Testis (tissue), 3 donors: ENCODE results near the gene TAB3. TPM values are rescaled to one million over a fixed set of nuclear protein-coding genes. Genes with fewer than 3 reads are reported as not detected.

Source experiments
- DNase-seq: peaks from one replicate; pipeline ENCODE4 v3.0.0-alpha.2; 2019
- H3K27ac ChIP-seq, 2 donors: fragments of 200-600 bp; sonication (generic); one replicate each; pipeline ENCODE4 v1.5.1; 2019
- H3K27me3 ChIP-seq: fragments of 200-600 bp; sonication (generic); one replicate; pipeline ENCODE4 v1.5.1; 2019
- H3K36me3 ChIP-seq: fragments of 200-600 bp; sonication (generic); one replicate; pipeline ENCODE4 v1.5.1; 2017; ENCODE audit warnings: low read depth; ENCODE audit errors: missing control alignments
- H3K4me1 ChIP-seq: fragments of 200-600 bp; sonication (generic); one replicate; pipeline ENCODE4 v1.5.1; 2019
- H3K4me3 ChIP-seq, 2 donors: fragments of 200-600 bp; sonication (generic); one replicate each; pipeline ENCODE4 v1.5.1; 2017 to 2019
- H3K9me3 ChIP-seq: fragments of 200-600 bp; sonication (generic); one replicate; pipeline ENCODE4 v1.5.1; 2017
- POLR2A ChIP-seq: fragments of 450-650 bp; IDR thresholded peaks from one replicate; pipeline ENCODE4 v1.6.1; 2017; ENCODE audit warnings: antibody characterized with exemption, mild to moderate bottlenecking, moderate library complexity
- WGBS, 2 donors: methylation state at CpG; one replicate each; pipeline ENCODE4 v1.1.5; 2018; 5-methylcytosine and 5-hydroxymethylcytosine counted together
- intact Hi-C: fragments of 100-400 bp; cut with DNase I; formaldehyde crosslinking; loops from one replicate; pipeline ENCODE4 v1.15.1; 2023; ENCODE audit warnings: low total_unique reads
- polyA plus RNA-seq: library from polyadenylated mRNA; stranded (reverse); fragments of 350-450 nt; fragmentation: Illumina TruSeq; extraction: RNeasy Lipid Tissue Mini Kit (QIAGEN cat#74804); gene quantifications from one replicate; pipeline ENCODE4 v1.2.3, GENCODE V29; 2014; ENCODE audit warnings: low read depth, low replicate concordance; ENCODE audit not compliant: insufficient read depth
- total RNA-seq, 2 donors: library from RNA; depleted of rRNA; stranded (reverse); fragments of >200 nt; gene quantifications; one replicate each; pipeline ENCODE4 v1.2.3, GENCODE V29; 2016
- TF ChIP-seq, protein P1 (sequence below), 3 experiments: fragments of 450-650 bp in 2 of 3; fragments of 200-600 bp in 1 of 3; sonication (generic) in 1 of 3; IDR thresholded peaks; one replicate each; pipeline ENCODE4 v1.5.1; 2016 to 2019; ENCODE audit warnings: antibody characterized with exemption in 3 of 3, mild to moderate bottlenecking in 2 of 3, moderate library complexity in 1 of 3

The TAB3 gene
- total and polyA plus RNA-seq, 3 donors from 2014 or later: 33.0 to 181 (median 166) TPM

- TF ChIP-seq, protein P1, sequence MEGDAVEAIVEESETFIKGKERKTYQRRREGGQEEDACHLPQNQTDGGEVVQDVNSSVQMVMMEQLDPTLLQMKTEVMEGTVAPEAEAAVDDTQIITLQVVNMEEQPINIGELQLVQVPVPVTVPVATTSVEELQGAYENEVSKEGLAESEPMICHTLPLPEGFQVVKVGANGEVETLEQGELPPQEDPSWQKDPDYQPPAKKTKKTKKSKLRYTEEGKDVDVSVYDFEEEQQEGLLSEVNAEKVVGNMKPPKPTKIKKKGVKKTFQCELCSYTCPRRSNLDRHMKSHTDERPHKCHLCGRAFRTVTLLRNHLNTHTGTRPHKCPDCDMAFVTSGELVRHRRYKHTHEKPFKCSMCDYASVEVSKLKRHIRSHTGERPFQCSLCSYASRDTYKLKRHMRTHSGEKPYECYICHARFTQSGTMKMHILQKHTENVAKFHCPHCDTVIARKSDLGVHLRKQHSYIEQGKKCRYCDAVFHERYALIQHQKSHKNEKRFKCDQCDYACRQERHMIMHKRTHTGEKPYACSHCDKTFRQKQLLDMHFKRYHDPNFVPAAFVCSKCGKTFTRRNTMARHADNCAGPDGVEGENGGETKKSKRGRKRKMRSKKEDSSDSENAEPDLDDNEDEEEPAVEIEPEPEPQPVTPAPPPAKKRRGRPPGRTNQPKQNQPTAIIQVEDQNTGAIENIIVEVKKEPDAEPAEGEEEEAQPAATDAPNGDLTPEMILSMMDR (IDR thresholded peaks at IDR 0.05): no peak
- TF ChIP-seq POLR2A: no peak
- Histone ChIP-seq H3K27ac (no peak overlapping the region), H3K4me1 (no peaks in the 10 kb centered on the region), H3K9me3 (no peaks in the 10 kb centered on the region), H3K36me3 (no peaks in the 10 kb centered on the region), H3K4me3 (no peak overlapping the region), H3K27me3 (no peaks in the 10 kb centered on the region)
- no peak for DNase-seq
- WGBS, 2 donors: 92 to 96% methylated on average over 3 of the region's 3 CpGs
- intact Hi-C loops: no loop called here
Observed at GRCh38 chrX:30793075-30793766, 95.8 kb downstream of the TAB3 start.

DNA sequence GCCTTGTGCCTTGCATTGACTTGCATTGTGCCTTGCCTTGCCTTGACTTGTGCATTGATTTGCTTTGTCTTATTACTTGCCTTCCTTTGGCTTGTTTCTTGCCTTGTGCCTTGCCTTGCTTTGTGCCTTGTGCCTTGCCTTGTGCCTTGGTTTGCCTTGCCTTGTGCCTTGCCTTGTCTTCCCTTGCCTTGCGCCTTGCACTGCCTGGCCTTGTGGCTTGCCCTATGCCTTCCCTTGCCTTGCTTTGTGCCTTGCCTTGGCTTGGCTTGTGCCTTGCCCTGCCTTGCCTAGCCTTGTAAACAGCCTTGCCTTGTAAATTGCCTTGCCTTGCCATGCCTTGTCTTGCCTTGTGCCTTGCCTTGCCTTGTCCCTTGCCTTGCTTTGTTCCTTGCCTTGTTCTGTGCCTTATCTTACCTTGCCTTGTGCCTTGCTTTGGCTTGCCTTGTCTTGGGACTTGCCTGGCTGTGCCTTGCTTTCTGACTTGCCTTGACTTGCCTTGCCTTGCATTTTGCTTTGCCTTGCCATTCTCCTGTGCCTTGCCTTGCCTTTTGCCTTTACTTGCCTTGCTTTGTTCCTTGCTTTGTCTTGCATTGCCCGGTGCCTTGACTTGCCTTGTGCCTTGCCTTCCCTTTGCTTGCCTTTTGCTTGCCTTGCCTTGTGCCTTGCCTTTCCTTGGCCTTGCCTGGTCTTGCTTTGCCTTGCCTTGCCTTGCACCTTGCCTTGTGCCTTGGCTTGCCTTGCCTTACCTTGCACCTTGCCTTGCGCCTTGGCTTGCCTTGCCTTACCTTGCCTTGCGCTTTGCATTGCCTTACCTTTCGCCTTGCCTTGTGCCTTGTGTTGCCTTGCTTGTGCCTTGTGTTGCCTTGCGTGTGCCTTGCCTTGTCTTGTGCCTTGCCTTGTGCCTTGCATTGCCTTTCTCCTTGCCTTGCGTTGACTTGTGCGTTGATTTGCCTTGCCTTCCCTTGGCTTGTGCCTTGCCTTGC, 97.5 kb downstream of the TAB3 start:
- no peak overlapping the region for H3K27ac ChIP-seq
- H3K9me3 ChIP-seq: no peaks in the 10 kb centered on the region
- no peak overlapping the region for H3K4me3 ChIP-seq
- H3K36me3 ChIP-seq: no peaks in the 10 kb centered on the region
- H3K27me3 ChIP-seq: no peaks in the 10 kb centered on the region
- intact Hi-C loops: no loop called here
- no peaks in the 10 kb centered on the region for H3K4me1 ChIP-seq
- WGBS, 2 donors: 86 to 98% methylated on average over 8 of the region's 8 CpGs
- no peak for DNase-seq
- TF ChIP-seq, protein P1 (IDR thresholded peaks at IDR 0.05): no peak
- TF ChIP-seq POLR2A: no peak

GRCh38 chrX:30787012-30787411, 102.0 kb downstream of the TAB3 start:
- H3K27ac ChIP-seq: no peak overlapping the region
- DNase-seq: no peak
- no peak overlapping the region for H3K4me3 ChIP-seq
- H3K27me3 ChIP-seq: no peaks in the 10 kb centered on the region
- WGBS, 2 donors: 80 to 88% methylated on average over 1 to 9 of the region's 9 CpGs
- H3K9me3 ChIP-seq: no peaks in the 10 kb centered on the region
- H3K36me3 ChIP-seq: no peaks in the 10 kb centered on the region
- intact Hi-C loops: loop anchor here (10.0 kb wide), 1 partner anchor 102 kb away; no protein-coding TSS in a partner anchor
- H3K4me1 ChIP-seq: no peaks in the 10 kb centered on the region
- TF ChIP-seq, protein P1 (IDR thresholded peaks at IDR 0.05): no peak
- TF ChIP-seq POLR2A: no peak

DNA sequence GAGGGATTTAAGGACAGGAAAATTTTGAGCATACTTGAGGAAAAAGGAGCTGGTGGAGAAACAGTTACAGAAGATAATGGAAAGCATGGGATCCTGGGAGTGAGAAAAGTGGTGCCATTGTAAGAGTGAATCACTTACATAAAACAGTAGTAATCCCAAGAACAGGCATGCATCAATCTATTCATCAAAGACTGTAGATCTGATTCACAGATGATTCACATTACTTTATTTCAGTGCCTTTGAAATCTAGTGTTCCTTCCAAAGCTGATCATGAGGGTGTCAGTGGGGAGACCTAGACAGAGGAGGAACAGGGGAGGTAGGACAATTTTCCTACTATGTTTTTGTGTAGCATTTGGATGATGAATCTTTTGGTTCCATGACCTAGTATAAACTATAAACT, 102.7 kb downstream of the TAB3 start:
- H3K27ac ChIP-seq: no peak overlapping the region
- intact Hi-C loops: loop anchor here (10.0 kb wide), 1 partner anchor 102 kb away; no protein-coding TSS in a partner anchor
- no peaks in the 10 kb centered on the region for H3K4me1 ChIP-seq

More for the DNA sequence above, 102.7 kb downstream of the TAB3 start:
- no peaks in the 10 kb centered on the region for H3K36me3 ChIP-seq
- H3K27me3 ChIP-seq: no peaks in the 10 kb centered on the region
- H3K4me3 ChIP-seq: no peak overlapping the region
- no peak for DNase-seq
- TF ChIP-seq, protein P1 (IDR thresholded peaks at IDR 0.05): no peak
- no peak for TF ChIP-seq POLR2A
- H3K9me3 ChIP-seq: no peaks in the 10 kb centered on the region
